Tibial nerve (tissue), 3 donors: ENCODE data around the gene NLRP11.
"Not testable (repeated sequence)": the region's sequence is repeated elsewhere in the genome, so short reads cannot be mapped to it uniquely, and the experiment has no call there.

ENCODE experiments used
- POLR2A ChIP-seq, 2 donors: fragments of 450-650 bp; IDR thresholded peaks; one replicate each; pipeline ENCODE4 v1.6.1; 2017; ENCODE audit warnings: antibody characterized with exemption in 2 of 2, mild to moderate bottlenecking in 2 of 2, moderate library complexity in 2 of 2
- TF ChIP-seq, protein P1 (sequence below), 5 experiments: fragments of 200-600 bp in 3 of 5; fragments of 450-650 bp in 2 of 5; sonication (generic) in 3 of 5; IDR thresholded peaks; one replicate each; pipeline ENCODE4 v1.5.1; 2016 to 2019; ENCODE audit warnings: antibody characterized with exemption in 5 of 5, mild to moderate bottlenecking in 3 of 5, moderate library complexity in 2 of 5

DNA sequence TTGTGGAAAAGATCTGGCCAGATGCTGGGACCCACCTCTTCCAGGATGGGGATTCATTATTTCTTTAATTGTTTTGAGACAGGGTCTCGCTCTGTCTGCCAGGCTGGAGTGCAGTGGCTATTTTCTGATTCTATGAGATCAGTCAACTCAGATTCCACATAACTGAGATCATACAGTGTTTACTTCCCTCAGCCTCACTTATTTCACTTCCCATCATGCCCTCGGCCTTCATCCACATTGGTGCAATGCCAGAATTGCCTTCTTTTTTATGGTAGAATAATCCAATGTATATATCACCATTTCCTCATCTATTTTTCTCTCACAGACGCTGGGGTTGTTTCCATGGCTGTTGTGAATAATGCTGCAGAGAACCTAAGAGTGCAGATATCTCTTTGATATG, 62.2 kb downstream of the NLRP11 start:
- TF ChIP-seq, protein P1, sequence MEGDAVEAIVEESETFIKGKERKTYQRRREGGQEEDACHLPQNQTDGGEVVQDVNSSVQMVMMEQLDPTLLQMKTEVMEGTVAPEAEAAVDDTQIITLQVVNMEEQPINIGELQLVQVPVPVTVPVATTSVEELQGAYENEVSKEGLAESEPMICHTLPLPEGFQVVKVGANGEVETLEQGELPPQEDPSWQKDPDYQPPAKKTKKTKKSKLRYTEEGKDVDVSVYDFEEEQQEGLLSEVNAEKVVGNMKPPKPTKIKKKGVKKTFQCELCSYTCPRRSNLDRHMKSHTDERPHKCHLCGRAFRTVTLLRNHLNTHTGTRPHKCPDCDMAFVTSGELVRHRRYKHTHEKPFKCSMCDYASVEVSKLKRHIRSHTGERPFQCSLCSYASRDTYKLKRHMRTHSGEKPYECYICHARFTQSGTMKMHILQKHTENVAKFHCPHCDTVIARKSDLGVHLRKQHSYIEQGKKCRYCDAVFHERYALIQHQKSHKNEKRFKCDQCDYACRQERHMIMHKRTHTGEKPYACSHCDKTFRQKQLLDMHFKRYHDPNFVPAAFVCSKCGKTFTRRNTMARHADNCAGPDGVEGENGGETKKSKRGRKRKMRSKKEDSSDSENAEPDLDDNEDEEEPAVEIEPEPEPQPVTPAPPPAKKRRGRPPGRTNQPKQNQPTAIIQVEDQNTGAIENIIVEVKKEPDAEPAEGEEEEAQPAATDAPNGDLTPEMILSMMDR (IDR thresholded peaks at IDR 0.05), result not testable (repeated sequence)
- TF ChIP-seq POLR2A (IDR thresholded peaks at IDR 0.05), result not testable (repeated sequence)
